HG03558 (cell line): ENCODE measurements around the gene LRRN2.
A peak's percentile ranks its signal among the peaks of the same experiment; 100 is the strongest.
"Not testable (repeated sequence)": the region's sequence is repeated elsewhere in the genome, so short reads cannot be mapped to it uniquely, and the experiment has no call there.

Experiments
- ATAC-seq: cut with Tn5 transposase; IDR thresholded peaks from one replicate; pipeline ENCODE4 v1.9.1; 2021; ENCODE audit warnings: moderate number of reproducible peaks; ENCODE audit not compliant: unreplicated experiment; ENCODE audit errors: extremely low read depth

The LRRN2 gene

GRCh38 chr1:204581759-204582158, 103.8 kb downstream of the LRRN2 start:
- no peak for ATAC-seq

GRCh38 chr1:204580862-204581261, 104.7 kb downstream of the LRRN2 start:
- ATAC-seq = no peak

GRCh38 chr1:204579681-204580080, 105.9 kb downstream of the LRRN2 start:
- no peak for ATAC-seq

GRCh38 chr1:204578867-204579664, 106.5 kb downstream of the LRRN2 start:
- peak; percentile 51 for ATAC-seq

- ATAC-seq = no peak
Observed at GRCh38 chr1:204577794-204578478, 107.6 kb downstream of the LRRN2 start.

GRCh38 chr1:204576422-204576821, 109.1 kb downstream of the LRRN2 start:
- ATAC-seq = no peak

- ATAC-seq = no peak
Observed at GRCh38 chr1:204575221-204576190, 110.0 kb downstream of the LRRN2 start.

- no peak for ATAC-seq
Observed at GRCh38 chr1:204574865-204575163, 110.7 kb downstream of the LRRN2 start.

- ATAC-seq = no peak
Observed at GRCh38 chr1:204574016-204574864, 111.3 kb downstream of the LRRN2 start.

- ATAC-seq = no peak
Observed at GRCh38 chr1:204572923-204573922, 112.3 kb downstream of the LRRN2 start.

- no peak for ATAC-seq
Observed at GRCh38 chr1:204571631-204572030, 113.9 kb downstream of the LRRN2 start.

GRCh38 chr1:204571128-204571527, 114.4 kb downstream of the LRRN2 start:
- no peak for ATAC-seq

- not testable (repeated sequence) for ATAC-seq
Observed at GRCh38 chr1:204570021-204570420, 115.5 kb downstream of the LRRN2 start.

GRCh38 chr1:204569478-204569877, 116.1 kb downstream of the LRRN2 start:
- ATAC-seq = no peak

GRCh38 chr1:204568576-204569315, 116.8 kb downstream of the LRRN2 start:
- no peak for ATAC-seq
